ENCODE measurements around the gene C1QTNF9B. TPM values are rescaled to one million over a fixed set of nuclear protein-coding genes. Genes with fewer than 3 reads are reported as not detected.

Gene C1QTNF9B
- polyA plus RNA-seq, 2 of the 4 experiments (the other 2 are of a cell fraction) = not detected

DNA sequence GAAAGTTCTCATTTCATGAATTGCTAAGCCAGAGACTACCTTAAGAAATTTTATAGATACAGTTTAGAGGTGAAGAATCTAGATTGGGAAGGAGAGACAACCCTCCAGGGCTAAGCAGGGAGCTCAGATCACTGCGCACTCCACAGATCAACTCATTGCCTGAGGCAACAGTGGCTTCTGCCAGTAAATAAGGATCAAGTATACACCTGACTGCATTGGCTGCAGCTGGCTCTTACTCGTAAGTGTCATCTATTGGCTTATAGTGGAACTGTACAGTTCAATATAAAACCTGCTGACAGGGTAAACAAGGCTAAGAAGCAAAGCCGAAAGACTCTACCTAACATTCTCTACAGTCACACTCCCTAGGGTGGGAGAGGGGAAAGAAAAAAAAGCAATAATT is 18.0 kb upstream of the C1QTNF9B start:
- DNase-seq (ENCODE audit: low read depth in 1 of 2, low spot score in 1 of 2) = no peak
- 53% methylated on average over 3 of the region's 3 CpGs for WGBS (ENCODE audit: missing lambda C conversion rate)
- POLR2A ChIA-PET = no interaction called here

DNA sequence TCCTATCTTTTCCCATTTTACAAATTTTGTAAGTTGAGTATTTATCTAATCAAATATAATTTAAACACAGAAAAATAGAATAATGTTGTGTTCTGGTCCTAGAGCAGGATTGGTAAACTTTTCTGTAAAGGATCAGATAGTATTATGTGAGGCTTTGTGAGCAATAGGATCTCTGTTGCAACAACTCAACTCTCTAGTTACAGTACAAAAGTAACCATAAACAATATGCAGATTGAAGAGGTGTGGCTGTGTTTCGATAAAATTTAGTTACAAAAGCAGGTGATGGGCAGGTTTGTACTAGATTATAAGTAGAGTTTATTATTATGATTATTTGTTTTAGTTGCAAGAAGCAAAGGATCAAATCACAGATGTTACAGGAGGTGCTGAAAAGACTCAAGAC is 15.2 kb upstream of the C1QTNF9B start:
- Histone ChIP-seq H3K4me2 (no peak overlapping the region), H3K4me3 (no peak overlapping the region), H3K27ac (no peak overlapping the region), H3K4me1 (no peaks in the 10 kb centered on the region), H3K9me3 (no peaks in the 10 kb centered on the region)
- no peak for FAIRE-seq
- DNase-seq (ENCODE audit: low read depth in 1 of 2, low spot score in 1 of 2) = no peak
- 8% methylated on average over 1 of the region's 1 CpG for WGBS (ENCODE audit: missing lambda C conversion rate)
- no peak for ATAC-seq
- ChIA-PET CTCF (no interaction called here), POLR2A (no interaction called here)
- no peak for TF ChIP-seq EHMT2 (IDR thresholded peaks at IDR 0.05; ENCODE audit: low read depth)

More for the DNA sequence above, 18.0 kb upstream of the C1QTNF9B start:
- no peaks in the 10 kb centered on the region for H3K4me1 ChIP-seq
- TF ChIP-seq NR3C1 (IDR thresholded peaks at IDR 0.05) (no peak), MAFK (IDR thresholded peaks at IDR 0.05; ENCODE audit: partially characterized antibody) (no peak), CBX8 (IDR thresholded peaks at IDR 0.05) (no peak), HOXB13 (CRISPR knock-in tag; IDR thresholded peaks at IDR 0.05; ENCODE audit: low read depth) (no peak), HEYL (CRISPR knock-in tag; IDR thresholded peaks at IDR 0.05) (no peak), CHD2 (IDR thresholded peaks at IDR 0.05; ENCODE audit: low read length, partially characterized antibody) (no peak), CBX2 (IDR thresholded peaks at IDR 0.05; ENCODE audit: borderline replicate concordance, low read depth) (no peak), ZFP36 (IDR thresholded peaks at IDR 0.05; ENCODE audit: borderline replicate concordance, partially characterized antibody) (no peak), NFE2L2 (conservative IDR thresholded peaks at IDR 0.05; ENCODE audit: low read length) (no peak), POLR2AphosphoS2 (conservative IDR thresholded peaks at IDR 0.05; ENCODE audit: low read length) (no peak), RCOR1 (IDR thresholded peaks at IDR 0.05; ENCODE audit: low read depth, low read length) (no peak), NPAS2 (CRISPR knock-in tag; IDR thresholded peaks at IDR 0.05; ENCODE audit: borderline replicate concordance) (no peak), RAD21 (conservative IDR thresholded peaks at IDR 0.05 in 1 of 2, IDR thresholded peaks at IDR 0.05 in 1 of 2) (no peak), JUN (IDR thresholded peaks at IDR 0.05) (no peak), ZNF302 (CRISPR knock-in tag; IDR thresholded peaks at IDR 0.05) (no peak), GATA3 (IDR thresholded peaks at IDR 0.05; ENCODE audit: borderline replicate concordance) (no peak)
- TF ChIP-seq, protein P1, sequence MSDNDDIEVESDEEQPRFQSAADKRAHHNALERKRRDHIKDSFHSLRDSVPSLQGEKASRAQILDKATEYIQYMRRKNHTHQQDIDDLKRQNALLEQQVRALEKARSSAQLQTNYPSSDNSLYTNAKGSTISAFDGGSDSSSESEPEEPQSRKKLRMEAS (IDR thresholded peaks at IDR 0.05) = no peak
- TF ChIP-seq, protein P2, sequence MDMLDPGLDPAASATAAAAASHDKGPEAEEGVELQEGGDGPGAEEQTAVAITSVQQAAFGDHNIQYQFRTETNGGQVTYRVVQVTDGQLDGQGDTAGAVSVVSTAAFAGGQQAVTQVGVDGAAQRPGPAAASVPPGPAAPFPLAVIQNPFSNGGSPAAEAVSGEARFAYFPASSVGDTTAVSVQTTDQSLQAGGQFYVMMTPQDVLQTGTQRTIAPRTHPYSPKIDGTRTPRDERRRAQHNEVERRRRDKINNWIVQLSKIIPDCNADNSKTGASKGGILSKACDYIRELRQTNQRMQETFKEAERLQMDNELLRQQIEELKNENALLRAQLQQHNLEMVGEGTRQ (IDR thresholded peaks at IDR 0.05) = no peak
- TF ChIP-seq, protein P3, sequence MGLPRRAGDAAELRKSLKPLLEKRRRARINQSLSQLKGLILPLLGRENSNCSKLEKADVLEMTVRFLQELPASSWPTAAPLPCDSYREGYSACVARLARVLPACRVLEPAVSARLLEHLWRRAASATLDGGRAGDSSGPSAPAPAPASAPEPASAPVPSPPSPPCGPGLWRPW (IDR thresholded peaks at IDR 0.05) = no peak
- TF ChIP-seq, protein P4, sequence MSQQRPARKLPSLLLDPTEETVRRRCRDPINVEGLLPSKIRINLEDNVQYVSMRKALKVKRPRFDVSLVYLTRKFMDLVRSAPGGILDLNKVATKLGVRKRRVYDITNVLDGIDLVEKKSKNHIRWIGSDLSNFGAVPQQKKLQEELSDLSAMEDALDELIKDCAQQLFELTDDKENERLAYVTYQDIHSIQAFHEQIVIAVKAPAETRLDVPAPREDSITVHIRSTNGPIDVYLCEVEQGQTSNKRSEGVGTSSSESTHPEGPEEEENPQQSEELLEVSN (IDR thresholded peaks at IDR 0.05; ENCODE audit: borderline replicate concordance, low read depth) = no peak
- no peak for FAIRE-seq
- CTCF ChIA-PET = interaction anchor here (1.6 kb wide), 1 partner anchor 45 kb away, joined by 5 read pairs; no protein-coding TSS in a partner anchor
- H3K27ac ChIP-seq = no peak overlapping the region
- no peaks in the 10 kb centered on the region for H3K9me3 ChIP-seq
- ATAC-seq = no peak
- H3K4me3 ChIP-seq = no peak overlapping the region
- no peak overlapping the region for H3K4me2 ChIP-seq

DNA sequence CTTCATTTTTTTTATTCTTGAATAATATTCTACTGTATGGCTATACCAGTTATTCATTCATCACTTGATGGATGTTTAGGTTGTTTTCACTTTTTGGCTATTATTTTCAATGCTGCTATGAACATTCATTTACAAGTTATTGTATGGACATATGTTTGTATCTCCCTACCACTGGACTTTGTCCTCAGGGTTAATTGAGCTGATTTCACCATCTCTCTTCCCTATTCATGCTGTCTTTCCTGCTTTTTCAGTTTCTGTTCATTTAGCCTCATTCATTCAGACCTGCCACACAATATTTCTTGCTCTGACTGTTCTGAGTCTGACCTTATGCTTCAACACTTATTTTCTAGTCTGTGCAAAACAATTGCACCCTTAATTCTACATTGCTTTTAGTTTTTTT is 12.3 kb upstream of the C1QTNF9B start:
- DNase-seq (ENCODE audit: low read depth in 1 of 2, low spot score in 1 of 2) (no peak), FAIRE-seq (no peak), ATAC-seq (no peak)
- ChIA-PET CTCF (no interaction called here), POLR2A (no interaction called here)
- Histone ChIP-seq H3K4me1 (no peaks in the 10 kb centered on the region), H3K9me3 (no peaks in the 10 kb centered on the region), H3K4me2 (no peak overlapping the region), H3K27ac (no peak overlapping the region), H3K4me3 (no peak overlapping the region)
- TF ChIP-seq, protein P5, sequence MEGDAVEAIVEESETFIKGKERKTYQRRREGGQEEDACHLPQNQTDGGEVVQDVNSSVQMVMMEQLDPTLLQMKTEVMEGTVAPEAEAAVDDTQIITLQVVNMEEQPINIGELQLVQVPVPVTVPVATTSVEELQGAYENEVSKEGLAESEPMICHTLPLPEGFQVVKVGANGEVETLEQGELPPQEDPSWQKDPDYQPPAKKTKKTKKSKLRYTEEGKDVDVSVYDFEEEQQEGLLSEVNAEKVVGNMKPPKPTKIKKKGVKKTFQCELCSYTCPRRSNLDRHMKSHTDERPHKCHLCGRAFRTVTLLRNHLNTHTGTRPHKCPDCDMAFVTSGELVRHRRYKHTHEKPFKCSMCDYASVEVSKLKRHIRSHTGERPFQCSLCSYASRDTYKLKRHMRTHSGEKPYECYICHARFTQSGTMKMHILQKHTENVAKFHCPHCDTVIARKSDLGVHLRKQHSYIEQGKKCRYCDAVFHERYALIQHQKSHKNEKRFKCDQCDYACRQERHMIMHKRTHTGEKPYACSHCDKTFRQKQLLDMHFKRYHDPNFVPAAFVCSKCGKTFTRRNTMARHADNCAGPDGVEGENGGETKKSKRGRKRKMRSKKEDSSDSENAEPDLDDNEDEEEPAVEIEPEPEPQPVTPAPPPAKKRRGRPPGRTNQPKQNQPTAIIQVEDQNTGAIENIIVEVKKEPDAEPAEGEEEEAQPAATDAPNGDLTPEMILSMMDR (IDR thresholded peaks at IDR 0.05) = no peak
- TF ChIP-seq CBX2 (IDR thresholded peaks at IDR 0.05; ENCODE audit: borderline replicate concordance, low read depth) = no peak
- TF ChIP-seq, protein P6, sequence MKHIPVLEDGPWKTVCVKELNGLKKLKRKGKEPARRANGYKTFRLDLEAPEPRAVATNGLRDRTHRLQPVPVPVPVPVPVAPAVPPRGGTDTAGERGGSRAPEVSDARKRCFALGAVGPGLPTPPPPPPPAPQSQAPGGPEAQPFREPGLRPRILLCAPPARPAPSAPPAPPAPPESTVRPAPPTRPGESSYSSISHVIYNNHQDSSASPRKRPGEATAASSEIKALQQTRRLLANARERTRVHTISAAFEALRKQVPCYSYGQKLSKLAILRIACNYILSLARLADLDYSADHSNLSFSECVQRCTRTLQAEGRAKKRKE (CRISPR knock-in tag; IDR thresholded peaks at IDR 0.05; ENCODE audit: low read depth) = no peak
- TF ChIP-seq EHMT2 (IDR thresholded peaks at IDR 0.05; ENCODE audit: low read depth) = no peak
- TF ChIP-seq CHD2 (IDR thresholded peaks at IDR 0.05; ENCODE audit: low read length, partially characterized antibody) = no peak
- TF ChIP-seq POLR2A (IDR thresholded peaks at IDR 0.05; ENCODE audit: low read length) = no peak
- no peak for TF ChIP-seq FOSB (CRISPR knock-in tag; IDR thresholded peaks at IDR 0.05)
- no peak for TF ChIP-seq PHF8 (IDR thresholded peaks at IDR 0.05; ENCODE audit: borderline replicate concordance, low read depth)
- no peak for TF ChIP-seq ZC3H11A (IDR thresholded peaks at IDR 0.05)
- TF ChIP-seq, protein P7, sequence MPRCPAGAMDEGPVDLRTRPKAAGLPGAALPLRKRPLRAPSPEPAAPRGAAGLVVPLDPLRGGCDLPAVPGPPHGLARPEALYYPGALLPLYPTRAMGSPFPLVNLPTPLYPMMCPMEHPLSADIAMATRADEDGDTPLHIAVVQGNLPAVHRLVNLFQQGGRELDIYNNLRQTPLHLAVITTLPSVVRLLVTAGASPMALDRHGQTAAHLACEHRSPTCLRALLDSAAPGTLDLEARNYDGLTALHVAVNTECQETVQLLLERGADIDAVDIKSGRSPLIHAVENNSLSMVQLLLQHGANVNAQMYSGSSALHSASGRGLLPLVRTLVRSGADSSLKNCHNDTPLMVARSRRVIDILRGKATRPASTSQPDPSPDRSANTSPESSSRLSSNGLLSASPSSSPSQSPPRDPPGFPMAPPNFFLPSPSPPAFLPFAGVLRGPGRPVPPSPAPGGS (IDR thresholded peaks at IDR 0.05) = no peak
- TF ChIP-seq RAD21 (conservative IDR thresholded peaks at IDR 0.05 in 1 of 2, IDR thresholded peaks at IDR 0.05 in 1 of 2) = no peak
- TF ChIP-seq KDM1A (IDR thresholded peaks at IDR 0.05; ENCODE audit: low read depth) = no peak

Data from A549 (cell line).